ENCODE measurements around the gene C2orf15.

C2orf15 gene, protein sequence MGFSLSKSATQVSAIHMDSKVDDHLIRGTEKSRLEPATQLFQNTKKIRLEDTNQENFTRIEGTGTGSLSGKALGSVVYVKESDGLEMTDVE

DNA sequence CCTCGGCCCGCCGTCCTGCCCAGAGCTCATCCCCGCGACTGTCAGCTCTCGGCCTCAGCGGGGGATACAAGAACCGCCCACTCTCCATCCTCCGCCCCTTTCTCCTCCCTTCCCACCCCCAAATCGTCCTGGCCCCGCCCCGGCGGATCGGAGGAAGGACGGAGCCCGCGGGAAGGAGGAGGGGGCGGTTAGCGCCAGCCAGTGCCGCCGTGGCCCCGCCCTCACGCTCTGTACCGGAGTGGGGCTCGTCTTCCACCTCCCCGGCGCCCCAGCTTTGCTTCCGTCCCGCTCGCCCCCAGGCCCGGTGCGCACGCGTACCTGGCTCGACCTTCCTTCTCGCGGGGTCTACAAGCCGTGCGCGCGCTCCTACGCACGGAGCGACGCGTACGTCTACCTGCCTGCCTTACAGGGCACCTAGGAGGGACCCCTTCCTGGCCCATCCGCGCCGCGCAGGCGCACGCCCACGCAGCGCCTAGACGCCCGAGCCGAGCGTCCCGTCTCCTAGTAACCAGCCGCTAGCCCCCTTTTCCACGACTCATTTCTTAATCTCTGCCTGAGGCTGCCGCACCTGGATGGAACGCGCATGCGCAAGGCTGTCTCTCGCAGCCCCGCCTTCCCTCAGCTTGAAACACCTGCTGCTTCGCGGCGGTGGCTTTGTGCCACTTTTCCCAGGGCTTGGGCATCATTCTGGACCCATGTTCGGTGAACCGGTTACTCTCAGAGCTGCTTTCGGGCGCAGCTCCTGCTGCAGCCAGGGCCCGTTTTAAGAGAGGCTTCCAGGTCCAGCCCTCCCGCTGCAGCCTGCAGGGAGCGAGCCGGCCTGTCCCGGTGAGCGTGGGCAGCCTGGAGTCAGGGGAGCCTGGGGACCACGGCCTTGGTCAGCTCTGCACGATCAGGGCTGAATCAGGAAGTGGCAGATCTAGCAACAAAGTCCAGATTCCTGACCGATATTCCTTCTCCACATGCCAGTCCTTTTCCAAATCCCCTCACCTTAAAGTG, at the start of gene C2orf15:
Gene C2orf15, plus strand, starts transcription at position 598 of the 999 bp plus-strand sequence. CDS start 8,852 bp downstream, outside the sequence.
- no peaks in the 10 kb centered on the region for H3K4me1 ChIP-seq (ENCODE audit: insufficient read depth, insufficient read length)
- H3K4me3 ChIP-seq (ENCODE audit: insufficient read length, low read depth), result peak within 1 kb of the TSS; percentile 74
- DNase-seq (ENCODE audit: low read depth, low spot score), result peak; percentile 91
- H3K9me3 ChIP-seq (ENCODE audit: insufficient read depth, low read length), result no peaks in the 10 kb centered on the region
- no peaks in the 10 kb centered on the region for H3K36me3 ChIP-seq (ENCODE audit: insufficient read depth, insufficient read length, low read length)
- peak within 1 kb of the TSS; percentile 84 for H3K9ac ChIP-seq (ENCODE audit: insufficient read length, low read depth)
- peaks cover 9% of the 10 kb centered on the region for H3K27me3 ChIP-seq (ENCODE audit: insufficient read depth, insufficient read length)
- TF ChIP-seq ZNF274 (IDR thresholded peaks at IDR 0.05; ENCODE audit: low read depth, low read length) (no peak), YY1 (IDR thresholded peaks at IDR 0.05; ENCODE audit: insufficient read depth, insufficient read length) (no peak), SUZ12 (IDR thresholded peaks at IDR 0.05; ENCODE audit: extremely low read depth, insufficient read depth, insufficient read length) (no peak)

DNA sequence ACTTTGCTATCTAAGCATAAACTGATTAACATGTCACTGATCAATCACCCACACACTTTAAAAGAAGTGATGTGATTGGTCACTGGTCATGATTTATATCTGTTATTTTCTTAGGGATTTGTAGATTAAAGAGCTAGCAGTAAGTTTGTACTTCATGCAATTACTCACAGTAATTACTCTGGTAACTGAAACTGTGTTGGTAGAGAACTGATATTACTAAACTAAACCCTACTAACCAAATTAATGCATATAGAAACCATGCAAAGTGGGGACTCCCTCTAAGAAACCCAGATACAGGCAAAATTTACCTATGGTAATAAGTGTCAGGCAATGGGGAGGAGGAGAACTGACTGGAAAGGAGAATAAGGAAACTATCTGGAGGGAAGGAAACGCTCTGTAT, 44.8 kb upstream of the C2orf15 start:
- H3K4me1 ChIP-seq (ENCODE audit: insufficient read depth, insufficient read length), result no peaks in the 10 kb centered on the region
- H3K36me3 ChIP-seq (ENCODE audit: insufficient read depth, insufficient read length, low read length), result no peaks in the 10 kb centered on the region
- H3K9ac ChIP-seq (ENCODE audit: insufficient read length, low read depth), result no peak overlapping the region
- no peaks in the 10 kb centered on the region for H3K27me3 ChIP-seq (ENCODE audit: insufficient read depth, insufficient read length)
- H3K9me3 ChIP-seq (ENCODE audit: insufficient read depth, low read length), result peaks cover 9% of the 10 kb centered on the region; the same call in 1 of the 2 replicates
- TF ChIP-seq YY1 (IDR thresholded peaks at IDR 0.05; ENCODE audit: insufficient read depth, insufficient read length) (no peak), SUZ12 (IDR thresholded peaks at IDR 0.05; ENCODE audit: extremely low read depth, insufficient read depth, insufficient read length) (no peak), ZNF274 (IDR thresholded peaks at IDR 0.05; ENCODE audit: low read depth, low read length) (no peak)
- no peak overlapping the region for H3K4me3 ChIP-seq (ENCODE audit: insufficient read length, low read depth)
- no peak for DNase-seq (ENCODE audit: low read depth, low spot score)

DNA sequence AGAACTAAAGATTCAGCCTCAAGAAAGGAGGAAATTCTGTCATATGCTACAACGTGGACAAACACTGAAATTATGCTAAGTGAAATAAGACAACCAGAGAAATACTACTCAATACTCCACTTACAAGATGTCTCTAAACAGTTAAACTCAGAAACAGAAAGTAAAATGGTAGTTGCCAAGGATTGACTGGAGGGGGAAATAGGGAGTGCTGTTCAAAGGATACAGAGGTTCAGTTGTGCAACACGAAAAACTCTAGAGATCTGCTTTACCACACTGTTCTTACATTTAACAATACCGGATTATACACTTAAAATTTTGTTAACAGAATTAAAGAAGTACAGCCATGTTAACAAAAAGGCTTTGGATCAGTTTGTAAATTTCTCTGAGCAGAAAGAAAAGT, 39.8 kb upstream of the C2orf15 start:
- DNase-seq (ENCODE audit: low read depth, low spot score), result no peak
- TF ChIP-seq SUZ12 (IDR thresholded peaks at IDR 0.05; ENCODE audit: extremely low read depth, insufficient read depth, insufficient read length) (no peak), ZNF274 (IDR thresholded peaks at IDR 0.05; ENCODE audit: low read depth, low read length) (no peak), YY1 (IDR thresholded peaks at IDR 0.05; ENCODE audit: insufficient read depth, insufficient read length) (no peak)
- Histone ChIP-seq H3K9ac (ENCODE audit: insufficient read length, low read depth) (no peak overlapping the region), H3K27me3 (ENCODE audit: insufficient read depth, insufficient read length) (no peaks in the 10 kb centered on the region), H3K4me3 (ENCODE audit: insufficient read length, low read depth) (no peak overlapping the region), H3K4me1 (ENCODE audit: insufficient read depth, insufficient read length) (no peaks in the 10 kb centered on the region), H3K9me3 (ENCODE audit: insufficient read depth, low read length) (no peaks in the 10 kb centered on the region), H3K36me3 (ENCODE audit: insufficient read depth, insufficient read length, low read length) (no peaks in the 10 kb centered on the region)

DNA sequence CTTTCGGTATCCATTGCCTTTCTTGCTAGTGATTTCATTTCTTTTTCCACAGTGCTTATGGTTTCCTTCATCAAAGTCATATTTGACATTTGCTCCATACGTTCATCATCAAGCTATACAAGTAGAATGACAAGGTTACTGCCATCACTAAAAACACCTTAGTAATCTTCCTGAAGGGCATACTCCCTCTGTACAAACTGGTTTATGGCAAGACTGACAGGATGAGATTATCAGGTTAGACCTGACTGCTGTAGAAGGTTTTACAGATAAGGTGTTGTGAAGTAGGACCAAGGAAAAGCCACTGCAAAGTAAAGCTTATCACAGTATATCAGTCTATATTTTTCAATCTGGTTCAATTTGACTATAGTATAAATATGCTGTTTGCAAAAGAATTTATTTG, 37.5 kb upstream of the C2orf15 start:
- Histone ChIP-seq H3K27me3 (ENCODE audit: insufficient read depth, insufficient read length) (no peaks in the 10 kb centered on the region), H3K4me3 (ENCODE audit: insufficient read length, low read depth) (no peak overlapping the region), H3K36me3 (ENCODE audit: insufficient read depth, insufficient read length, low read length) (no peaks in the 10 kb centered on the region), H3K4me1 (ENCODE audit: insufficient read depth, insufficient read length) (no peaks in the 10 kb centered on the region), H3K9ac (ENCODE audit: insufficient read length, low read depth) (no peak overlapping the region), H3K9me3 (ENCODE audit: insufficient read depth, low read length) (no peaks in the 10 kb centered on the region)
- DNase-seq (ENCODE audit: low read depth, low spot score), result no peak
- TF ChIP-seq SUZ12 (IDR thresholded peaks at IDR 0.05; ENCODE audit: extremely low read depth, insufficient read depth, insufficient read length), result no peak
- TF ChIP-seq YY1 (IDR thresholded peaks at IDR 0.05; ENCODE audit: insufficient read depth, insufficient read length), result no peak
- TF ChIP-seq ZNF274 (IDR thresholded peaks at IDR 0.05; ENCODE audit: low read depth, low read length), result no peak

DNA sequence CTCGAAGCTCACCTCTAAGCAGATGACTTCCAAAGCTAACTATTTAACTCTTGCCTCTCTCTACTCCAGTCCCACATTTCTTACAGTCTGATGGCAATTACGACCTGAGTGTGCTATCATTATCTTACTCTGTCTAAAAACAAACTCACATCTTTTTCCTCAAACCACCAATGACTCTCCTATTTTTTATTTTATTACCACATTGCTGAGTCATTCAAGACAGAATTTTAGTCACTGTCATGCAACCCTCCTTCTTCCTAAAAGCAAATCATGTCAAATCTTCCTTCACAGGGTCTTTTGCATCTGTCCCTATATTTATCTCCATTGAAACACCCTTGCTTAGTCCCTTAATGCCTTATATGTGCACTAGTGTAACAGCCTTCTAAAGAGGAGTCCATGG, 34.6 kb upstream of the C2orf15 start:
- no peaks in the 10 kb centered on the region for H3K36me3 ChIP-seq (ENCODE audit: insufficient read depth, insufficient read length, low read length)
- H3K9me3 ChIP-seq (ENCODE audit: insufficient read depth, low read length), result no peaks in the 10 kb centered on the region
- no peaks in the 10 kb centered on the region for H3K4me1 ChIP-seq (ENCODE audit: insufficient read depth, insufficient read length)
- no peak overlapping the region for H3K4me3 ChIP-seq (ENCODE audit: insufficient read length, low read depth)
- H3K9ac ChIP-seq (ENCODE audit: insufficient read length, low read depth), result no peak overlapping the region
- no peak for TF ChIP-seq ZNF274 (IDR thresholded peaks at IDR 0.05; ENCODE audit: low read depth, low read length)
- no peak for TF ChIP-seq YY1 (IDR thresholded peaks at IDR 0.05; ENCODE audit: insufficient read depth, insufficient read length)
- no peak for TF ChIP-seq SUZ12 (IDR thresholded peaks at IDR 0.05; ENCODE audit: extremely low read depth, insufficient read depth, insufficient read length)
- no peaks in the 10 kb centered on the region for H3K27me3 ChIP-seq (ENCODE audit: insufficient read depth, insufficient read length)
- no peak for DNase-seq (ENCODE audit: low read depth, low spot score)

DNA sequence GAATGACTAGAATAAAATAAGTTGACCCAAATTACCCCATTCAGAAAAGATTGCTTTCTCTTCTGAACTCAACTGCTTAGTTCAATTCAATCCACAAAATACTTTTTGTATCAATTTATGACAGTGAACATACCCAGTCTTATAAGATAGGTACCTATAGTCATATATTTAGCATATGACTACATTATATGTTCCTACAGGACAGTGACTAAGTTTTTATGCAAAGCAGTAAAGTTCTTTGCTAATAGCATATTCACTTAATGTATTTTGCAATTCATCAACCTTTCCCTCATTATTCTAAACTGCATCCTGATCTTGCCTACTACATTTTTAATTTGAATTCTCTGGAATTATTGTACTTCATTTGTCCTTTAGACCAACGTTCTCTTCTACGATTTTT, 30.3 kb upstream of the C2orf15 start:
- Histone ChIP-seq H3K9me3 (ENCODE audit: insufficient read depth, low read length) (no peaks in the 10 kb centered on the region), H3K4me3 (ENCODE audit: insufficient read length, low read depth) (no peak overlapping the region), H3K4me1 (ENCODE audit: insufficient read depth, insufficient read length) (no peaks in the 10 kb centered on the region), H3K27me3 (ENCODE audit: insufficient read depth, insufficient read length) (no peaks in the 10 kb centered on the region), H3K36me3 (ENCODE audit: insufficient read depth, insufficient read length, low read length) (no peaks in the 10 kb centered on the region), H3K9ac (ENCODE audit: insufficient read length, low read depth) (no peak overlapping the region)
- TF ChIP-seq YY1 (IDR thresholded peaks at IDR 0.05; ENCODE audit: insufficient read depth, insufficient read length) (no peak), SUZ12 (IDR thresholded peaks at IDR 0.05; ENCODE audit: extremely low read depth, insufficient read depth, insufficient read length) (no peak), ZNF274 (IDR thresholded peaks at IDR 0.05; ENCODE audit: low read depth, low read length) (no peak)
- DNase-seq (ENCODE audit: low read depth, low spot score), result no peak

DNA sequence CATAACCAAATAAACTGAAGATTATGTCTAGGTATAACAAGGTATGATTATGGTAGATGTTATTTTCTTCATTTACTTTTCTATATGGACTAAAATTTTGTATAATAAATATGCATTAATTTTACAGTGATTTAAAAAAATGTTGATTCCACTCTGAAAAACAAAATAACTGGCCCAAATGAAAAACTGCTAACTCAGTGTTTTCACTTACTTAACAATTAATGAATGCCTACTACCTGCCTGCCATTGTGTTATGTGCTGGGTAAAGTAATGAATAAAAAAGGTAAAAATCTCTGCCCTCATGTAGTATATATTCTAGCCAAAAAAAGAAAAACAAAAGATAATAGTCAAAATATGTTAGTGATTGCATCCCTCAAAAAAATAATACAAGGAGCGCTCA, 29.6 kb upstream of the C2orf15 start:
- Histone ChIP-seq H3K4me1 (ENCODE audit: insufficient read depth, insufficient read length) (no peaks in the 10 kb centered on the region), H3K27me3 (ENCODE audit: insufficient read depth, insufficient read length) (no peaks in the 10 kb centered on the region), H3K4me3 (ENCODE audit: insufficient read length, low read depth) (no peak overlapping the region), H3K9me3 (ENCODE audit: insufficient read depth, low read length) (no peaks in the 10 kb centered on the region), H3K9ac (ENCODE audit: insufficient read length, low read depth) (no peak overlapping the region), H3K36me3 (ENCODE audit: insufficient read depth, insufficient read length, low read length) (no peaks in the 10 kb centered on the region)
- DNase-seq (ENCODE audit: low read depth, low spot score), result no peak
- TF ChIP-seq ZNF274 (IDR thresholded peaks at IDR 0.05; ENCODE audit: low read depth, low read length) (no peak), SUZ12 (IDR thresholded peaks at IDR 0.05; ENCODE audit: extremely low read depth, insufficient read depth, insufficient read length) (no peak), YY1 (IDR thresholded peaks at IDR 0.05; ENCODE audit: insufficient read depth, insufficient read length) (no peak)
